ENCODE measurements around the gene DNAH14. TPM values are rescaled to one million over a fixed set of nuclear protein-coding genes. Genes with fewer than 3 reads are reported as not detected.

DNAH14 gene
- total and polyA plus RNA-seq, 9 of the 15 experiments (the other 6 are each of a cell fraction or from before 2014, with no cell fraction given) = 58.4 to 142 (median 98.4) TPM

DNA sequence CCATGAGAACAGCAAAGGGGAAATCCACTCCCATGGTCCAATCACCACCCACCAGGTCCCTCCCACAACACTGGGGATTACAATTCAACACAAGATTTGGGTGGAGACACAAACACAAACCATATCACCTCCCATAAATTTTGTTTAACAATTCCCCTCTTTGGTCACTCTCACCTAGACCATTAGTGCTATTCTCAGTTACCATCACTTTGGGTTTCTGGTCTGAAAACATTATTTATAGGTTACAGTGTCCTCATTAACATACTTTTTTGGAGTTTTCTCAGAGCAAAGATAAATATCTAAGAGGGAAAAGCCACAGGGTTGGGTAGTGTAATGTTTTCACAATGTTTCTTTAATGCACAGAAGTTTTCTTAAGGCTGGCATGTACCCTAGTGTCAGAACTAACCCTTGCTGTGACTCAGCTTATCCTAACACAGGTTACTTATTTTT lies 47.7 kb upstream of the DNAH14 start:
- no peak overlapping the region for H2AFZ ChIP-seq (ENCODE audit: low read depth, low read length)
- intact Hi-C loops (cut with micrococcal nuclease) = no loop called here
- in situ Hi-C loops (cut with MboI) = no loop called here
- no TSS peak for BruUV-seq (replicated peaks)
- no peak for TF ChIP-seq ZBTB33 (CRISPR knock-in tag; IDR thresholded peaks at IDR 0.05)
- no peak for TF ChIP-seq NCOA1 (IDR thresholded peaks at IDR 0.05; ENCODE audit: low read depth)
- TF ChIP-seq KLF6 (CRISPR knock-in tag; IDR thresholded peaks at IDR 0.05; ENCODE audit: borderline replicate concordance) = no peak
- TF ChIP-seq ETV5 (CRISPR knock-in tag; IDR thresholded peaks at IDR 0.05; ENCODE audit: low read depth) = no peak
- no peak for TF ChIP-seq NUFIP1 (IDR thresholded peaks at IDR 0.05; ENCODE audit: partially characterized antibody)
- H3K9me3 ChIP-seq (replicated peaks; ENCODE audit: control insufficient read depth, insufficient read depth, low read depth, low read length) = no peaks in the 10 kb centered on the region
- H4K20me1 ChIP-seq (replicated peaks; ENCODE audit: control insufficient read depth, insufficient read depth, low read length) = no peaks in the 10 kb centered on the region; the same call in 1 of the 2 replicates
- DNase-seq (ENCODE audit: extremely low read depth in 1 of 4, low spot score in 3 of 4) (no peak), ATAC-seq (no peak), FAIRE-seq (no peak)
- H3K9ac ChIP-seq (ENCODE audit: insufficient read depth in 1 of 2, low read depth in 2 of 2, low read length in 2 of 2) = no peak overlapping the region
- H3K4me2 ChIP-seq (ENCODE audit: insufficient read depth, low read length) = no peak overlapping the region
- ChIA-PET POLR2A (no interaction called here), CTCF (ENCODE audit: low intra/inter-chr PET ratio) (no interaction called here)
- H3K4me1 ChIP-seq (replicated peaks in 1 of 2; ENCODE audit: control insufficient read depth in 2 of 2, insufficient read depth in 2 of 2, low read length in 2 of 2) = no peaks in the 10 kb centered on the region
- H3K9me1 ChIP-seq (ENCODE audit: control insufficient read depth, insufficient read depth, low read length) = no peaks in the 10 kb centered on the region
- no peak overlapping the region for H3K27ac ChIP-seq (ENCODE audit: extremely low read depth, low read depth, low read length)
- no peaks in the 10 kb centered on the region for H3K27me3 ChIP-seq (ENCODE audit: control insufficient read depth in 2 of 2, insufficient read depth in 2 of 2, low read length in 2 of 2)
- H3K79me2 ChIP-seq (ENCODE audit: control insufficient read depth, insufficient read depth, low read length) = no peaks in the 10 kb centered on the region
- no peaks in the 10 kb centered on the region for H3K36me3 ChIP-seq (ENCODE audit: control insufficient read depth, insufficient read depth, low read length)
- H3K4me3 ChIP-seq = no peak overlapping the region

Measured in K562 (cell line).